A673 (cell line): ENCODE data around the gene SERPINB1.

Source experiments
- CTCF ChIP-seq: fragments of 300-800, 200-600 bp; sonication (generic); conservative IDR thresholded peaks from 2 replicates; pipeline ENCODE4 v1.5.1; 2017; ENCODE audit warnings: low read depth, mild to moderate bottlenecking, antibody characterized with exemption, low read length, moderate library complexity, mixed read lengths
- EZH2 ChIP-seq: fragments of 200-600 bp; sonication (generic); IDR thresholded peaks from 2 replicates; pipeline ENCODE4 v1.6.1; 2017; ENCODE audit warnings: borderline replicate concordance, low read depth, mild to moderate bottlenecking, mixed read lengths, antibody characterized with exemption, low read length; ENCODE audit not compliant: poor library complexity, severe bottlenecking

DNA sequence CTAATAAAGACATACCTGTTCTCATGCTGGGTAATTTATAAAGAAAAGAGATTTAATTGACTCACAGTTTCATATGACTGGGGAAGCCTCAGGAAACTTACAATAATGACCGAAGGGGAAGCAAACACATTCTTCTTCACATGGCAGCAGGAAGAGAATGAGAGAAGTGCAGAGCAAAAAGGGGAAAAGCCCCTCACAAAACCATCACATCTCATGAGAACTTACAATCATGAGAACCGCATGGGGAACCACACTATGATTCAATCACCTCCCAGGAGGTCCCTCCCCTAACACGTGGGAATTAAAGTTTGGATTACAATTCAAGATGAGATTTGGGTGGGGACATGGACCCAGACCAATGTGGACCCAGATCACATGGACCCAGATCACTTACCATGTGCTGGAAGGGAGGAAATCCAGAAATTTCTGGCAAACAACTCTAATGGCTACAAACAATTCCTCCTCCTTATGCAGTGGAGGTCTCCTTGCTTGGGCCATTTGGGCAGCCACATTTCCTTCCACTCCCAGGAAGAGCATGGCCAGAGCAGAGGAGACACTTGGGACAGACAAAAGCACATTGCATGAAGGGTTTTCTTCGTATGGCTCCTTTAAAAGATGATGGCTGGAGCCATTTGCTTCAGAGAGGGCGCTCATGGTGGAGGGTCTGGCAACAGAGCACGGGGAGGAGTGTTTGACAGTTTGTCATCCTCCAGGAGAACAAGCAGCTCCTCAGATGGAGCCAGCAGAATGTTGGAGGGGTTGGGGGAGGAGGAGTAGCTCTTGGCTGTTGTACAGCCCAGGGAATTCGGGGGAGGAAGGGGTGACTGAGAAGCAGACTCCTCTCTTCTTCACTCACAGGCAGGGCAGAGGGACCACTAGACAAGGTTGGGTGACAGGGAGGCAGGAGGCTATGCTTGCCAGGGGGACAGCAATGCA, 31.0 kb upstream of the SERPINB1 start:
- TF ChIP-seq CTCF (no peak), EZH2 (no peak)
